GM20431 (cell line): ENCODE measurements around the gene ASAP2.

Experiments used
- in situ Hi-C: fragments of 300-500 bp; cut with MseI, MboI; formaldehyde crosslinking; loops from one replicate; pipeline ENCODE4 v1.15.0; 2020; ENCODE audit warnings: low sequenced_read_pairs; ENCODE audit not compliant: unreplicated experiment

The ASAP2 gene

GRCh38 chr2:9269695-9270360 is 63.2 kb downstream of the ASAP2 start:
- in situ Hi-C loops: no loop called here

- in situ Hi-C loops: no loop called here
Measured at GRCh38 chr2:9271091-9271490, 64.5 kb downstream of the ASAP2 start.

- in situ Hi-C loops: no loop called here
Measured at GRCh38 chr2:9271691-9272090, 65.1 kb downstream of the ASAP2 start.

GRCh38 chr2:9273486-9274130 is 67.0 kb downstream of the ASAP2 start:
- in situ Hi-C loops: no loop called here

GRCh38 chr2:9274701-9275343 is 68.2 kb downstream of the ASAP2 start:
- in situ Hi-C loops: no loop called here

GRCh38 chr2:9275399-9275798 is 68.8 kb downstream of the ASAP2 start:
- in situ Hi-C loops: no loop called here

- in situ Hi-C loops: no loop called here
Measured at GRCh38 chr2:9276074-9276473, 69.5 kb downstream of the ASAP2 start.

- in situ Hi-C loops: no loop called here
Measured at GRCh38 chr2:9276901-9277451, 70.4 kb downstream of the ASAP2 start.

GRCh38 chr2:9278439-9278838 is 71.8 kb downstream of the ASAP2 start:
- in situ Hi-C loops: no loop called here

- in situ Hi-C loops: no loop called here
Measured at GRCh38 chr2:9279426-9279825, 72.8 kb downstream of the ASAP2 start.

- in situ Hi-C loops: no loop called here
Measured at GRCh38 chr2:9280224-9280623, 73.6 kb downstream of the ASAP2 start.

GRCh38 chr2:9281145-9281544 is 74.5 kb downstream of the ASAP2 start:
- in situ Hi-C loops: no loop called here

- in situ Hi-C loops: no loop called here
Measured at GRCh38 chr2:9282128-9283112, 75.8 kb downstream of the ASAP2 start.

GRCh38 chr2:9284521-9285297 is 78.1 kb downstream of the ASAP2 start:
- in situ Hi-C loops: no loop called here

GRCh38 chr2:9285385-9285920 is 78.8 kb downstream of the ASAP2 start:
- in situ Hi-C loops: no loop called here

- in situ Hi-C loops: no loop called here
Measured at GRCh38 chr2:9285921-9286320, 79.3 kb downstream of the ASAP2 start.

- in situ Hi-C loops: no loop called here
Measured at GRCh38 chr2:9286554-9287399, 80.2 kb downstream of the ASAP2 start.

- in situ Hi-C loops: no loop called here
Measured at GRCh38 chr2:9287400-9288045, 80.9 kb downstream of the ASAP2 start.
